GM23248 (cell line): ENCODE data around the gene TRIM38. TPM values are rescaled to one million over a fixed set of nuclear protein-coding genes. Genes with fewer than 3 reads are reported as not detected.
"Not testable (repeated sequence)": the region's sequence is repeated elsewhere in the genome, so short reads cannot be mapped to it uniquely, and the experiment has no call there.

ENCODE experiments used
- DNase-seq: peaks from one replicate; pipeline ENCODE4 v3.0.0-alpha.2; 2015
- H2AFZ ChIP-seq: fragments of 200-600 bp; sonication (generic); 2 replicates; pipeline ENCODE4 v1.6.1; 2016; ENCODE audit warnings: antibody characterized with exemption
- H3F3A ChIP-seq: fragments of 200-600 bp; sonication (generic); 2 replicates; pipeline ENCODE4 v1.6.1; 2016; ENCODE audit warnings: mild to moderate bottlenecking, antibody characterized with exemption, mixed run types; ENCODE audit not compliant: insufficient read depth
- H3K27ac ChIP-seq: fragments of 200-600 bp; sonication (generic); 2 replicates; pipeline ENCODE4 v1.5.1; 2016; ENCODE audit warnings: mild to moderate bottlenecking
- H3K27me3 ChIP-seq: fragments of 200-600 bp; sonication (generic); replicated peaks from 2 replicates; pipeline ENCODE4 v1.6.1; 2016; ENCODE audit warnings: mild to moderate bottlenecking; ENCODE audit not compliant: insufficient read depth
- H3K36me3 ChIP-seq: fragments of 200-600 bp; sonication (generic); 2 replicates; pipeline ENCODE4 v1.6.1; 2016; ENCODE audit warnings: low read depth, mild to moderate bottlenecking
- H3K4me1 ChIP-seq: fragments of 200-600 bp; sonication (generic); 2 replicates; pipeline ENCODE4 v1.6.1; 2016; ENCODE audit warnings: mild to moderate bottlenecking; ENCODE audit not compliant: insufficient read depth
- H3K4me2 ChIP-seq: fragments of 200-600 bp; sonication (generic); one replicate; pipeline ENCODE4 v1.6.1; 2016; ENCODE audit warnings: mild to moderate bottlenecking; ENCODE audit not compliant: unreplicated experiment
- H3K4me3 ChIP-seq: fragments of 200-600 bp; sonication (generic); 2 replicates; pipeline ENCODE4 v1.5.1; 2016; ENCODE audit warnings: mild to moderate bottlenecking
- H3K79me2 ChIP-seq: fragments of 200-600 bp; sonication (generic); 2 replicates; pipeline ENCODE4 v1.6.1; 2016; ENCODE audit warnings: mild to moderate bottlenecking; ENCODE audit not compliant: insufficient read depth
- H3K9ac ChIP-seq: fragments of 200-600 bp; sonication (generic); 2 replicates; pipeline ENCODE4 v1.6.1; 2016; ENCODE audit warnings: mild to moderate bottlenecking
- H3K9me2 ChIP-seq: fragments of 200-600 bp; sonication (generic); 2 replicates; pipeline ENCODE4 v1.6.1; 2016; ENCODE audit warnings: mixed run types, mild to moderate bottlenecking, moderate library complexity; ENCODE audit not compliant: insufficient read depth
- H3K9me3 ChIP-seq: fragments of 200-600 bp; sonication (generic); one replicate; pipeline ENCODE4 v1.6.1; 2017; ENCODE audit warnings: low read depth
- H4K20me1 ChIP-seq: fragments of 200-600 bp; sonication (generic); 2 replicates; pipeline ENCODE4 v1.6.0; 2016; ENCODE audit not compliant: insufficient read depth
- EZH2 ChIP-seq: fragments of 200-600 bp; sonication (generic); IDR thresholded peaks from 2 replicates; pipeline ENCODE4 v1.6.1; 2018; ENCODE audit warnings: antibody characterized with exemption, mild to moderate bottlenecking; ENCODE audit not compliant: insufficient read depth, poor library complexity, severe bottlenecking
- EZH2phosphoT487 ChIP-seq: fragments of 200-600 bp; sonication (generic); IDR thresholded peaks from 2 replicates; pipeline ENCODE4 v1.6.1; 2018; ENCODE audit warnings: antibody characterized with exemption, moderate library complexity, mild to moderate bottlenecking, low read depth; ENCODE audit not compliant: insufficient read depth
- WGBS, 2 experiments: methylation state at CpG; one replicate each; pipeline ENCODE4 v1.1.6; 2015 to 2017; ENCODE audit warnings: low lambda C conversion rate in 2 of 2, low coverage in 1 of 2; ENCODE audit errors: missing lambda C conversion rate in 2 of 2; 5-methylcytosine and 5-hydroxymethylcytosine counted together
- in situ Hi-C: fragments of 300-500 bp; cut with MboI; formaldehyde crosslinking; loops from 2 replicates; pipeline ENCODE4 v1.15.0; 2020
- polyA plus RNA-seq: library from polyadenylated mRNA; unstranded; fragments of >200 nt; fragmentation: Nextera tagmentation; extraction: Ambion mirVana; gene quantifications from 2 replicates; pipeline ENCODE4 v1.2.1, GENCODE V29; 2016
- total RNA-seq: library from RNA; depleted of rRNA; stranded (reverse); fragments of >200 nt; shearing (Covaris generic); gene quantifications from 2 replicates; pipeline ENCODE4 v1.2.3, GENCODE V29; 2014

TRIM38 gene
- total and polyA plus RNA-seq, 2 experiments from 2014 or later = 7.3 to 7.6 TPM

DNA sequence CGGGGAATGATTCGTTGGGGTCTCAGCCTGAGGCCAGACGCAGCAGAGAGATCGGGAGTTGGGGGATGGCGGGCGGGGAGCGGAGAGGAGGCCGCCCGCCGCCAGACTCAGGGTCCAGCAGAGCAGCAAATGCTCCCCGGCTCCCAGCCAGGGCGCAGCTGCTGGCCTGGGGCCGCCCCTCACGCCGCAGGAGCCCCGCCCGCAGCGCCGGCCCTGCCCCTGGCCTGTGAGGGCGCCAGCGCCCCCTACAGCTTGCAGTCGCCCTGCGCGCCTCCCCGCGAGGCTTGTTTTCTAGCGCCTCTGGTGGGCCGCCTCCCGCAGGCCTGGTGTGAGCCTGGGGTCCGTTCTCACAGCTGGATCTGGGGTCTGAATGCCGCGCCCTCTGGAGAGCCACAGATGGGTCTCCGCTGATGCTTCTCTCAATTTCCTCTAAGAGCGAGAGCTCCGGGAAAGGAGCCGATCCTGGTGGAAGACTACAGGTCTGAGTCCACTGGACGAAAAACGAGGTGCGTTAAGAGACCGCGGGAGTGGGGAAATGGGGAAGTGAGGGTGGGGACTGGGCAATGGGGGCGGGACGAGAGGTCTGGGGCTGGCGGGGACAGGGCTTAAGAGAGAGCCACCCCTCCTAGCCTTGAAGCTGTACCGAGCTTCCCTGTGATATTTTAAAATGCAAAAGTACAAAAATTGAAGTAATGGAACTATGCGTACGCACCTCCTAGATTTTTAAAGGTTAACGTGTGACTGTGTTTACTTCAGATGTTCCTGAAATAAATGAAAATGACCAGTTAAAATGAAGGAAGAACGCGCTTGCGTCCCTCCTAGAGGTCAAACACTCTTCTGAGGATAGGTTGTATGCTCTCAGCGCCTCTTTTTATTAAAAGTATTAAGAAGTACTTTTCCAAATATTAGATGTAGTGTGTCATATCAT, 30.1 kb downstream of the TRIM38 start:
- peak; percentile 97 for DNase-seq
- H3K9ac ChIP-seq = peak overlapping the region; percentile 96
- peaks cover 13% of the 10 kb centered on the region; the same call in 1 of the 2 replicates for H3F3A ChIP-seq
- TF ChIP-seq EZH2 (no peak), EZH2phosphoT487 (no peak)
- H3K36me3 ChIP-seq = no peaks in the 10 kb centered on the region
- H3K4me1 ChIP-seq = peaks cover 16% of the 10 kb centered on the region
- H3K27me3 ChIP-seq = no peaks in the 10 kb centered on the region
- no peaks in the 10 kb centered on the region for H3K9me3 ChIP-seq
- peak overlapping the region; percentile 96 for H2AFZ ChIP-seq
- H4K20me1 ChIP-seq = no peaks in the 10 kb centered on the region
- WGBS, 2 experiments = 2% methylated on average over 39 to 41 of the region's 52 CpGs
- peaks cover 24% of the 10 kb centered on the region; the same call in 1 of the 2 replicates for H3K79me2 ChIP-seq
- in situ Hi-C loops = no loop called here
- no peaks in the 10 kb centered on the region for H3K9me2 ChIP-seq
- H3K4me3 ChIP-seq = peak overlapping the region; percentile 94
- peak overlapping the region; percentile 100 for H3K4me2 ChIP-seq
- H3K27ac ChIP-seq = peak overlapping the region; percentile 92

DNA sequence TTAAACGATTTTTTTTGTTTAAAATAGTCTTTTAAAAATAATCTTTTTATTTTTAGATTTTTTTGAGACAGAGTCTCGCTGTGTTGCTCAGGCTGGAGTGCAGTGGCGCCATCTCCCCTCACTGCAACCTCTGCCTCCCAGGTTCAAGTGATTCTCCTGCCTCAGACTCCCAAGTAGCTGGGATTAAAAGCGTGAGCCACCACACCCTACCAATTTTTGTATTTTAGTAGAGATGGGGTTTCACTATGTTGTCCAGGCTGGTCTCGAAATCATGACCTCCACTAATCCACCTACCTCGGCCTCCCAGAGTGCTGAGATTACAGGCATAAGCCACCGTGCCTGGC, 30.7 kb downstream of the TRIM38 start:
- H3K4me3 ChIP-seq = peak overlapping the region; percentile 94
- H2AFZ ChIP-seq = peak overlapping the region; percentile 96
- DNase-seq, in situ Hi-C loops, H3K9me3 ChIP-seq, H3K36me3 ChIP-seq, H3K27me3 ChIP-seq, H4K20me1 ChIP-seq, H3K9me2 ChIP-seq: not testable (repeated sequence)
- H3K9ac ChIP-seq = peak overlapping the region; percentile 96
- peaks cover 24% of the 10 kb centered on the region; the same call in 1 of the 2 replicates for H3K79me2 ChIP-seq
- peaks cover 16% of the 10 kb centered on the region for H3K4me1 ChIP-seq
- peak overlapping the region; percentile 87 for H3K4me2 ChIP-seq
- peaks cover 13% of the 10 kb centered on the region; the same call in 1 of the 2 replicates for H3F3A ChIP-seq
- H3K27ac ChIP-seq = peak overlapping the region; percentile 92
- WGBS, 2 experiments = 45 to 47% methylated on average over 7 of the region's 7 CpGs

DNA sequence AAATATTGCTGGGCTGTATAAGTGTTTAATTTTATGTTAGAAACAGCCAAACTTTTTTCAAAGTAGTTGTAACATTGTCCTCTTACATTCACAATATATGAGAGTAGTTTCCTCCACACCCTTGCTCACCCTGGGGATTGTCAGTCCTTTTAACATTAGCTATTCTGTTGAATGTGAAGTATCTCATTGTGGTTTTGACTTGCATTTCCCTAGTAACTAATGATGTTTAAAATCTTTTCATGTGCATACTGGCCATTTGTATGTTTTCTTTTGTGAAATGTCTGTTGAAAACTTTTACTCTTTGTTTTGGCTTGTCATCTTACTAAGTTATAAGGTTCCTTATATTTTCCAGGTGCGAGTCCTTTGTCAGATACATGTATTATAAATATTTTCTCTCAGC, 32.9 kb downstream of the TRIM38 start:
- Histone ChIP-seq H3K27ac (no peak overlapping the region), H3F3A (peaks cover 6% of the 10 kb centered on the region; the same call in 1 of the 2 replicates), H3K27me3 (no peaks in the 10 kb centered on the region), H3K9me2 (no peaks in the 10 kb centered on the region), H3K9me3 (no peaks in the 10 kb centered on the region), H4K20me1 (no peaks in the 10 kb centered on the region), H3K4me3 (no peak overlapping the region), H3K36me3 (0 out of 2 replicates have a peak, but pooled peaks cover 5% of the 10 kb centered on the region), H3K4me2 (no peak overlapping the region), H3K79me2 (peaks cover 24% of the 10 kb centered on the region; the same call in 1 of the 2 replicates), H3K4me1 (peaks cover 16% of the 10 kb centered on the region), H2AFZ (no peak overlapping the region), H3K9ac (no peak overlapping the region)
- 97 to 100% methylated on average over 1 of the region's 1 CpG for WGBS, 2 experiments
- DNase-seq = no peak
- TF ChIP-seq EZH2phosphoT487 (no peak), EZH2 (no peak)
- in situ Hi-C loops = no loop called here

DNA sequence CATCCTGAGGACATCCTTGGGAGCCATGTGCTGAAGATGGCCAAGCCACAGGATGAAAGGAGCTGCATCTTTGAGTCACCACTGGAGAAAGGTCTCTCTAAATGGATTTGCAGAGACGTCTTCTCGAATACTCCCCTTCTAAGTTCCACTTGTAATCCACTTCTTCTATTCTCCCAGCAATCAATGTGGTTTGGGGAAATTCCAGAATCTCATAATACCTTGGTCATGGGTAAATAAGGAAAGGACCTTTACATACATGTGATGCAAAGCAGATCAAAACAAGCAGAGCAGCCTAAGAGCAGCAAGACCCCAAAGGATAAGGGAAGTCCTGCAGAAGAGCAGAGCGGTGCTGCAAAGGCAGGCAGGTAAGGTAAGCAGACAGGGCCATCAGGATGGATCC, 35.3 kb downstream of the TRIM38 start:
- H3K9ac ChIP-seq = no peak overlapping the region
- H3K36me3 ChIP-seq = 0 out of 2 replicates have a peak, but pooled peaks cover 5% of the 10 kb centered on the region
- no peaks in the 10 kb centered on the region for H4K20me1 ChIP-seq
- H3K4me2 ChIP-seq = no peak overlapping the region
- H3K27ac ChIP-seq = no peak overlapping the region
- no peaks in the 10 kb centered on the region for H3K9me3 ChIP-seq
- H3K79me2 ChIP-seq = peaks cover 24% of the 10 kb centered on the region; the same call in 1 of the 2 replicates
- in situ Hi-C loops = no loop called here
- no peak overlapping the region for H2AFZ ChIP-seq
- peaks cover 8% of the 10 kb centered on the region for H3K4me1 ChIP-seq
- no peak overlapping the region for H3K4me3 ChIP-seq
- H3K27me3 ChIP-seq = no peaks in the 10 kb centered on the region
- TF ChIP-seq EZH2 (no peak), EZH2phosphoT487 (no peak)
- no peaks in the 10 kb centered on the region for H3F3A ChIP-seq
- 99 to 100% methylated on average over 3 of the region's 3 CpGs for WGBS, 2 experiments
- DNase-seq = no peak
- no peaks in the 10 kb centered on the region for H3K9me2 ChIP-seq
